NCI-H1436 (cell line): ENCODE measurements around the gene IZUMO1.
"Not testable (repeated sequence)": the region's sequence is repeated elsewhere in the genome, so short reads cannot be mapped to it uniquely, and the experiment has no call there.

Experiments
- DNase-seq: peaks from one replicate; lab custom pipeline; 2025; lab: John Stamatoyannopoulos, UW

IZUMO1 gene

DNA sequence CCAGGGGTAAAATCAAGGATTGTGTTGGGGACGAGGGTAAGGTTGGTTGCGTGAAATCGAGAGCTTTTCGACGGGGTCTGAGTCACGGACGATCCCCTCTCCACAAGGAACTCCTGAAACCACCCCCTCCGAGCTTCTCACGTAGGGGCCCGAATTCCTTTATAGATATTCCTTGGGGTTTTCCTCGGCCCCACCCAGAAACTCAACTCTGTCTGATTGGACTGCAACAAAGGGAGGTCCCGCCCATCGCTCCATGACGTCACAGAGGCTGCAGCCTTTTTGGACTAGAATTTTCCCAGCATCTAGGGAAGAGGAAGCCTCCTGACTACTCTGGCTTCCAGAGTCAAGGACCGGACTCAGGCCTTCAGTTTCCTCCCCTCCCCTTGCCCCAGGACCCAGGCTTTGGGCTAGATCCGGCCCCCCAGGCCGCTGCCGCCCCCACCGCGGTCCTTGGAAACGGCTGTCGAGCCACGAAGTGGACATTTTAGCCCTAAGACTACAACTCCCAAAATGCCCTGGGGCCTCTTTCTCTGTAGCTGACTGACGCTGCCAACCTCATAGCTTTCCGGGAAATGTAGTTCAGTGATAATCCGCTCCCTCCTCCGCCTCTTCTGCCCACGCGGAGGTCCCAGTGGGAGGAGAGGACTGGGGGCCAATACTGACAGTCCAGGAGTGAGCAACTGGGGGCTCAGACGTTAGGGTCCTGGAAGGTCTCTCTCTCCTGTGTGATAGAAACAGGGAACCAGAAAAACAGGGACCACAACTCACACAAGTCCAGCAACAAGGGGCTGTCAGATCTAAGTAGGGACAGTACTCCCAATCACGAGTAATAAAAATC lies at the start of gene IZUMO1:
IZUMO1 (minus strand) TSS at position 172 of the 838 bp plus-strand sequence. CDS start 1,050 bp downstream, outside the sequence.
- no peak for DNase-seq

DNA sequence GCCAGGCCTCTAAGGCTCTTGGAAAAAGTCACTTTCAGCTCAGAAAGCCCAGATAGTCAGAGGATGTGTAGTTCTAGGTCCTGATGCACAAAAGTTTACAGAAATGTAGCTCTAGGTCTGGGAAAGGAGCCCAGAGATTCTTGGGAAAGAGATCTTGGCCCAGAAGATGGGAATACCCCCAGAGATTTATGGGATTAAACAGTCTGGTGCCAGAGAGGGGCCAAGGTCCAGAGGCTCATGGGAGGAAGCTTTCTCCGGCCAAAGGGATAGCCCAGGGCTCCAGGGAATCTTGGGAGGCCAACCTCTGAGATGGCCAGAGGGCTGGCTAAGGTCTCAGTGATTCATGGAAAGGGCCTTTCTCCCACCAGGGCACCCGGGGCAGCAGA lies 49.0 kb upstream of the IZUMO1 start:
- DNase-seq = no peak

DNA sequence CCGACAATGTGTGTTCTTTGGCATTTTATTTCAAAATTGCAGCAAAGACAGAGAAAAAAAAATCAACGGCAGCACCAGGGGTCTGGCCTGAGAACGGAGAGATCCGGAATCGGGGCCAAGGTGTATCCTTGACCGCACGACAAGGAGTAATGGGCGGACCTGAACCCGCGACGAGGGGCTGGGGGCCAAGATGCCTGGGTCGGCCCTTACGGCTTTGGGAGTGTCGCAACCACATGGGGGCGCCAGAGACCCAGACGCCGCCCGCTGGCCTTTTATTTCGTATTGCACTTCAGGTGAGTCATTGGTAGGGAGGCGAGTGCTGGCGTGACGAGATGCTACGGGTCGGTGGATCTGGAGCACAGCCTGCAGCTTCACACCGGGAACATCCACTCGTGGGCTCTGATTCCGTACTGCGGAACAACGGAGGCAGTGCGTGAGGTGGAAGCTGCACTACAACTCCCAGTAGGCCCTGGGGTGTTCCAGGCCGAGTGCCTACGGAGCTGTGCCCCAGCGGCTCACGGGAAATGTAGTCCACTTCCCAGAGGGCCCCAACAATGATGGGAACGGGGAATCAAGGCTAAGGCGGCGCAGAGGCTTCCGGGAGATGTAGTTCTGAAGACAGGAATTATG lies 48.5 kb upstream of the IZUMO1 start:
- DNase-seq = peak; percentile 97

DNA sequence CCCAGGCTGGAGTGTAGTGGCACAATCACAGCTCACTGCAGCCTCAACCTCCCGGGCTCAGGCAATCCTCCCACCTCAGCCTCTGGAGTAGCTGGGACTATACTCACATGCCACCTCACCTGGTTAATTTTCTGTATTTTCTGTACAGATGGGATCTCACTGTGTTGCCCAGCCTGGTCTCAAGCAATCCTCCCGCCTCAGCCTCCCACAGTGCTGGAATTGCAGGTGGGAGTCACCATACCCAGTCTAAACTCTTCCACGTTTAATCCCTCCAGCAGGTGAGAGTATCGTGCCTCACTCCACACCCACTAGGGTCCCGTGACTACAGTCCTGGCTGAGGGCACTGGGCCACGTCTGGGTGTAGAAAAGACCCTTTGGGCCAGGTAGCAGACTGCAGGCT lies 47.6 kb upstream of the IZUMO1 start:
- no peak for DNase-seq

DNA sequence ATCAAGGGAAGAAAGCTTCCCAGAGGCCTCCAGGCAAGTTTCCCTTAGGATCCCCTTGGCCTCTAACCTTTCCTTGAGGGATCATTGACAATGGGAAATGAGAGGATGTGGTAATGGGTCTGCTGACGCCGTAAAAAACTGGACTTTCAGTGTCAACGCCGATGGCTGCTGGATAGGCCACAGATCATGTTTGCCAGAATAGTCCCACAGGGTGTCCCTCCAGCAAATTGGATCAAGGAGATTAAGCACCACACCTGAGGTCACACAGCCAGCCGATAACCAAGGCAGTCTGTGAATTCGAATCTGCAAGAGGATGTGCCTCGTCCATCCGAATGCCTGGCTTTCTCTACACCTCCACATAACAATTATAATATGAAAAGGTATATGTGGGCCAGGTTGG lies 46.6 kb upstream of the IZUMO1 start:
- no peak for DNase-seq

DNA sequence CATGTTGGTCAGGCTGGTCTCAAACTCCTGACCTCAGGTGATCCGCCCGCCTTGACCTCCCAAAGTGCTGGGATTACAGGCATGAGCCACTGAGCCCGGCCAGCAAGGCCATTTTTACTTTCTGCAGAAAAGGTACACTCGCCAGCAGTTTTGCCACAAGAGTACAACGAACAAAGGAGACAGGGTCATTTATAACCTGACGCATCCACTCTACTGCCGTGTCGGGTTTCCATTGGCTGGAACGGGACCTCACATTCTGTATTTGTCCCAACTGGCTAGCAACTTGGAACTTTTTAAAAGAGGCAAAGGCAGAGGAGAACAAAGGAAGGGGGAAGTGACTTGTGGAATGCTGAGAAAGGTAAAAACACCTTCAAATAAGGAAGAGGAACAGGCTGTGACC lies 40.6 kb upstream of the IZUMO1 start:
- not testable (repeated sequence) for DNase-seq

DNA sequence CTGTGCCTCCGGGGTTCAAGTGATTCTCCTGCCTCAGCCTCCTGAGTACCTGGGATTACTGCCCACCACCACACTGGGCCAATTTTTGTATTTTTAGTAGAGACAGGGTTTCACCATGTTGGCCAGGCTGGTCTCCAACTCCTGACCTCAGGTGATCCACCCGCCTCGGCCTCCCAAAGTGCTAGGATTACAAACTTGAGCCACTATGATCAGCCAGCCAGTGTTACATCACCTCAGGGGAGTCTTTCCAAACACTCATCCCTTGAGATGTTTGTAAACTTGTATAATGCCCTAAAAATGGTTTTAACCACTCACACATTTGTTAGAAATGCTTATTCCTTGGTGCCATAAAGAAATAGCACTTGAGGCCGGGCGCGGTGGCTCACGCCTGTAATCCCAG lies 39.7 kb upstream of the IZUMO1 start:
- not testable (repeated sequence) for DNase-seq

DNA sequence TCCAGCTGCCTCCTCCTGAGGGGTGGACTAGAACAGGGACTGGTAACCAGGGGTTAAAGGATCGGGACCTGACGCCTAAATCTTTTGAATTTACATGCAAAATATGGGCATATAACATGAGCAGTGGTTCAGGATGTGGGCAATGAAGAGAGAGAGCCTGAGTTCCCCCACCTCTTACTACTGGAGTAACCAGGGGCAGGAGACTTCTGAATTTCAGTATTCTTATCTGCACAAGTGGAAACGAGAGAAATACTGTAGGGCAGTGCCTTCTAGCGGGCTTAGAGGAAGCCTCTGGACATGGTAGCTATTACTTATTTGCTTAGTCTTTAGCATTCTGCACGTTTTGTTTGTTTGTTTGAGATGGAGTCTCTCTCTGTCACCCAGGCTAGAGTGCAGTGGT lies 37.8 kb upstream of the IZUMO1 start:
- no peak for DNase-seq

DNA sequence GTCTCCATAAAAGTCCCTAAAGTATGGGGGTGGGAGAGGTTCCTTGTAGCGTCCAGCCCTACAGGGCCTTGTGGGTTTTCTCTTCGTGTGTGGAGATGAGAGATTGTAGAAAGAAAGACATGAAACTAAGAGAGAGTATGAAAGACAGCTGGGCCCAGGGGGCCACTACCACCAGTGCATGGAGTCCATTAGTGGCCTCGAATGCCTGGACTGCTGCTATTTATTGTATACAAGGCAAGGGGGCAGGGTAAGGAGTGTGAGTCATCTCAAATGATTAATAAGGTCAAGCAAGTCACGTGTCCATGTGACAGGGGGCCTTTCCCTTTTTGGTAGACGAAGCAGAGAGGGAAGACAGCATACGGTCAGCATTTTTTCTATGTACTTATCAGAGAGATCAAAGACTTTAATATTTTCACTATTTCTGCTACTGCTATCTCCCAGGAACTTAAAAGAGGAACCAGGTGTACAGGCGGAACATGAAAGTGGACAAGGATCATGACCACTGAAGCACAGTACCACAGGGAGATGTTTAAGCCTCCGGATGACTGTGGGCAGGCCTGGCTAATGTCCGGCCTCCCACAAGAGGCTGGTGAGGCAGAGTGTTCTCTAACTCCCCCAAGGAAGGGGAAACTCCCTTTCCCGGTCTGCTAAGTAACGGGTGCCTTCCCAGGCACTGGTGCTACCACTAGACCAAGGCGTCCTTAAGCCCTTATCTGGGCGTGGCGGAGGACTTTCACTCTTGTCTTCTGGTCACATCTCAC lies 34.1 kb upstream of the IZUMO1 start:
- DNase-seq = no peak

DNA sequence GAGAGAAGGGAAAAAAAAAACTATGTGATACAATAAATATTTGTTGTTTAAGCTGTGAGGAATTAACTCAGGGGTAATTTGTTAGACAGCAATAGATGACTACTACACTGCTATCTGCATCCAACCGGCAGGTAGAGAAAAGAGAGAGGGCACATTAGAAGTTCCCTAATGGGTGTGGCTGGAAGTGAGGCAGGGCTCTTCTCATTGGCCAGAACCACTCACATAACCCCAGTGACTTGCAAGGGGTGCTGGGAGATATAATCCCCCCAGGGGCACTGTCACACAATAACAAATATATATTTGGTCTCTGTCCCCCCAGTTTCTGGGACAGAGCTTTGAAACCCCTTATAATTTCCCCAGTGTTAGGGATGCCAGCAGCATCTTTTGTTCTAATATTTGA lies 32.9 kb upstream of the IZUMO1 start:
- no peak for DNase-seq

DNA sequence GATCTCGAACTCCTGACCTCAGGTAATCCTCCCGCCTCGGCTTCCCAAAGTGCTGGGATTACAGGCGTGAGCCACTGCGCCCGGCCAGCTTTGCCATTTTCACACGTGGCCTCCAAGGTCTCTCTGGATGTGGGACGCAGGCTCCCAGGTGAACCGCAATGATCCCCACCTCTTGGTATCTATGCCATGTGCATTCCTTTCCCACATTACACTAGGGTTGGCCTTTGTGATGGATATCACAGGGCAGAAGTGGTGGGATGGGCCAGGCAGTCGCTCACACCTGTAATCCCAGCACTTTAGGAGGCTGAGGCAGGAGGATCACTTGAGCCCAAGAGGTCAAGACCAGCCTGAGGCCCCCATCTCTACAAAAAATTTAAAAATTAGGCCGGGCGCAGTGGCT lies 31.0 kb upstream of the IZUMO1 start:
- no peak for DNase-seq

DNA sequence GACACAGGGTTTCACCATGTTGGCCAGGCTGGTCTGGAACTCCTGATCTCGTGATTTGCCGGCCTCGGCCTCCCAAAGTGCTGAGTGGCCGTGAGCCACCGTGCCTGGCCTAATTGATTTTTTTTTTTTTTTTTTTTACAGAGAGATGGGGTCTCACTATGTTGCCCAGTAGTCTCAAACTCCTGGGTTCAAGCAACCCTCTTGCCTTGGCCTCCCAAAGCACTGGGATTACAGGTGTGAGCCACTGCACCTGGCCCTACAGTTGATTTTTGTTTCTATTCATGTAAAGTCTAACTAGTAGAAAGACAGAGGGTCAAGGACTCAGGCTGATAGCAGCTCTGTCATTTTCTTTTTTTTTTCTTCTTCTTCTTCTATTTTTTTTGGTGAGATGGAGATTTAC lies 30.4 kb upstream of the IZUMO1 start:
- DNase-seq = no peak

DNA sequence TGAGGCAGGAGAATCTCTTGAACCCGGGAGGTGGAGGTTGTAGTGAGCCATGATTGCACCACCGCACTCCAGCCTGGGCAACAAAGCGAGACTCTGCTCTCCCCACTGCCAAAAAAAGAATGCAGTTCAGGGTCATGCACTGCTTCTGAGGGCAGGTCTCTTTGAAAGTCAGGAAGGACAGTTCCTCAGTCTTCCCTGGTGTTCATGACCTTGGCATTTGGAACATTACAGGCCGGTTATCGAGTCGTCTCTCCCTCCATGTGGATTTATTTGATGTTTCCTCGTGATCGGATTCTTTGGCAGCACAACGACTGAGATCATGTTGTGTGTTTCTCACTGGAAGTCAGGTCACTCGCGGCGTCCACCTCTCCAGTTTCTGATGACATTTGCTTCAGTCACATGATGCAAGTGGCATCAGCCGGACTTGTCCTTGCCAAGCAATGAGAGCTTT lies 25.8 kb upstream of the IZUMO1 start:
- no peak for DNase-seq

DNA sequence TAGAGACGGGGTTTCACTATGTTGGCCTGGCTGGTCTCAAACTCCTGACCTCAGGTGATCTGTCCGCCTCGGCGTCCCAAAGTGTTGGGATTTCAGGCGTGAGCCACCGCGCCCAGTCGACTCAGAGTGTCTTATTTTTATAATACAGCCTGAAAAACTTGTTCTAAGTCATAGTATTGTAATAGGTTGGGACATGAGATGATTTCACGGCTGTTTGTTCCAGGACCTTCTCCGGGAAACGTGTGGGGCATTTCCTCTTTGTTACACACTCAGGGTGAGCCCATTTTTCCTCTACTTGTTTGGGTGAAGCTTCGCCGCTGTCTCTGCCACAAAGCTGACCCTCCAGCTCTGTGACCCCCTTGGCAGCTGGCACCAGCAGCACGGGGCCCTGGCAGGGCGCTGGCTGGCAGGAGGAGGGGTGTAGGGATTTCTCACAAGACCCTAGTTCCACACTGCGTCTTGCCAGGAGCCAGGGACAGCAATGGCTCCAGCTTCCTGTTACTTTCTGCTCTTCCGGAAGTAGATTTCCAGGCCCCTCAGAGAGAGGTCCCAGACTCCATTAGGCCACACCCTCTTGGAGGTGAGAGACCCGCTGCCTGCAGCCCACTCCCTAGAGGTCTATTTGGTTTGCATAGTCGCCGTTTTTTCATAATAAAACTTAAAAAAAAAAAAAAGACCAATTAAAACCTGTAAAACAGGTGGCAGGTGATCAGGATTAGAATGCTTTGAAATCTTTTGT lies 24.2 kb upstream of the IZUMO1 start:
- DNase-seq = no peak

DNA sequence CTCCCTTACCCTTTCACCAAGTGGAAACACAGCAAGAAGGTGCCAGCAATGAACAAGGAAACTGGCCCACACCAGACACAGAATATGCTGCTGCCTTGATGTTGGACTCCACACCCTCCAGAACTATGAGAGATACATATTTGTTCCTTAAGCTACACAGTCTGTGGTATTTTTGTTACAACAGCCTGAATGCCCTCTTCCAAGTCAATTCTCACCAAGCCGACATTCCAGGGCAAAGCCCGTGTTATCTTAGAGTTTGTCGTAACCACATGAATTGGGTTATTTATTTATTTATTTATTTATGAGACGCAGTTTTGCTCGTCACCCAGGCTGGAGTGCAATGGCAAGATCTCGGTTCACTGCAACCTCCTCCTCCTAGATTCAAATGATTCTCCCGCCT lies 23.6 kb upstream of the IZUMO1 start:
- DNase-seq = no peak

DNA sequence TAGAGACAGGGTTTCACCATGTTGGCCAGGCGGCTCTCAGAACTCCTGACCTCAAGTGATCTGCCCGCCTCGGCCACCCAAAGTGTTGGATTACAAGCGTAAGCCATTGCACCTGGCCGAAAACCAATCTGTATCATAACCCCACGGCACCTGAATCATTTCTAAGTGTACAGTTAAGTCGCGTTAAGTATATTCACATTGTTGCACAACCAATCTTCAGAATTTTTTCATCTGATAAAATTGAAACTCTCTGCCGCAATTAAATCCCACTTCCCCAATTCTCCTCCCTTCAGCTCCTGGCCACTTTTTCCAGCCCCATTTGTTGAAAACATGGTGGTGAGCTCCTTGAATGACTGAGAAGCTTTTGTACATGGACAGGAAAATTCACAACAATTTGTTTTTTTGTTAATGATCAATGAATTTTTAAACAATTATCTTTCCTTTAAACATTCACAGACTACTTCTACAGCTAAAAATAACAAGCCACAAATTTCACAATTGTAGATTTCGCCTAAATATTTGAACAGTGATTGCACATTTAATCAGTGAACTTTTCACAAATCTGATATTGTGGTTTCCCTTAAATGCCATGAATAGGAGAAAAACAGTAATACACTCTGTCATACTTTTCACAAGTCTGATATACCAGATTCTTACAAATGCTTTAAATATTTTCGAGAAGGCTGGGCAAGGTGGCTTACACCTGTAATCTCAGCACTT lies 22.4 kb upstream of the IZUMO1 start:
- no peak for DNase-seq

DNA sequence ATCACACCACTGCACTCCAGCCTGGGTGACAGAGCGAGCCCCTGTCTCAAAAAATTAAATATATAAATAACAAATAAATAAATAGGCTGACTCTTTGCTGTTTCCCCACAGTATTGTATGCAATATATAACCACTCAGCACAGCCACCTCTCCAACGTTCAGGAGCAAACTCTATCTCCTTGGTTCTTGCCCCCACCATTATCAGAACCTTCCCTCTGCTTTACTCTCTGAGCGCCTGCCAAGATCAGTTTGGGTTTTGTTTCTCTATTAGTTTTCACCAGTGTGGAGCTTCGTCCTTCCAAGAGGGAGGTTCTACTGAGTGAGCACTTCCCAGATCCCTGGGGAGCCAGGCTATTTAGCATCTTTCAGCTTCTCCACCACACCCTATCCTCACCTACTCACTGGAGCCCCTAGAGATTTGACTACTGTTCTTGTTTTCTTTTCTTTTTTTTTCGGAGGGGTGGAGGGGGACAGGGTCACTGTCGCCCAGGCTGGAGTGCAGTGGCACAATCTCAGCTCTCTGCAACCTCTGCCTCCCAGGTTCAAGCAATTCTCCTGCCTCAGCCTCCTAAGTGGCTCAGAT lies 21.6 kb upstream of the IZUMO1 start:
- not testable (repeated sequence) for DNase-seq

DNA sequence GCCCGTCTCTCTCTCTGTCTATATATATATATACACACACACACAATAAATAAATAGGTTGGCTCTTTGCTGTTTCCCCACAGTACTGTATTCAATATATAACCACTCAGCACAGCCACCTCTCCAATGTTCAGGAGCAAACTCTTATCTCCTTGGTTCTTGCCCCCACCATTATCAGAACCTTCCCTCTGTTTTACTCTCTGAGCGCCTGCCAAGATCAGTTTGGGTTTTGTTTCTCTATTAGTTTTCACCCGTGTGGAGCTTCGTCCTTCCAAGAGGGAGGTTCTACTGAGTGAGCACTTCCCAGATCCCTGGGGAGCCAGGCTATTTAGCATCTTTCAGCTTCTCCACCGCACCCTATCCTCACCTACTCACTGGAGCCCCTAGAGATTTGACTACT lies 19.1 kb upstream of the IZUMO1 start:
- not testable (repeated sequence) for DNase-seq

DNA sequence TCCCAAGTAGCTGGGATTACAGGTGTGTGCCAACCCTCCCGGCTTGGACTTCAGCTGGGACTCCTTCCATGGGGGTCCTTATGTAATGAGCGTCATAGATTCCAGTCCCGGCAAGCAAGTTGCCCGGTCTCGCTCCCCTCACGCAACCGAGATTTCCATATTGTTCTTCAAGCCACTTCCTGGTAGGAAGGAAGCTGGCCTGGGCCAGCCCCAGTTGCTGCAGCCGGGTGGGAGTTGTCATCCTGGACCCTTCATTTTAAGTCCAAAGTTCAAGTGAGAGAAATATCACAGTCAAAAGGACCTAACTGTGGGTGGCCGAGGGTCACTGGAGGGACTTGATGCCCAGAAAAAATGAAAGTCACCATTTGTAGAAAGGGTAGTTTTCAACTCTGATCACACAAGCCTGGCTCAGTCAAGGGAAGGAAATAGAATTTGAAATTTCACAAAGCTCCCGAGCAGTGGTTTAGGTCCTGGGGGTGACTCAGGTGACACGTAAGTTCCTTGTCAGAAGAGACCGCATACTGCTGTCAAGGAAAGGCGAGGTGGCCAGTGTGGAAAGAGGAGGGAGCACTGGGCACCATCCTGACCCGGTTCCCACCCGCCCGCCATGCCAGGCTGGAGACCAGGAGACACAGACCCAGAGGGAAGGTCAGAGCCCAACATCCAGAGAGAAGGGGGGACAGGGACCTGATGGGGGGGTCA lies 13.9 kb upstream of the IZUMO1 start:
- DNase-seq = no peak

DNA sequence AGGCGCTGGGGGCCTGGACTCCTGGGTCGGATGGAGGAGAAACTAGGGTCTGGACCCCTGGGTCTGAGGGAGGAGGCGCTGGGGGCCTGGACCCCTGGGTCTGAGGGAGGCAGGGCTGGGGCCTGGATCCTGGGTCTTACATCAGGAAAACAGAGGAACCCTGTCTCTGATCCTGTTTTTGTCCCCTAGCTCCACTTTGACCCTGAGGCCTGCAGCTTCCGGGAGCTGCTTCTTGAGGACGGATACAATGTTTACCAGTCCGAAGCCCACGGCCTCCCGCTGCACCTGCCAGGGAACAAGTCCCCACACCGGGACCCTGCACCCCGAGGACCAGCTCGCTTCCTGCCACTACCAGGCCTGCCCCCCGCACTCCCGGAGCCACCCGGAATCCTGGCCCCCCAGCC lies 11.0 kb upstream of the IZUMO1 start:
- DNase-seq = no peak
